ENCODE results near the gene RNF212.

The RNF212 gene

GRCh38 chr4:1031346-1031745 is 82.0 kb downstream of the RNF212 start:
- no peak for DNase-seq

GRCh38 chr4:1030559-1030958 is 82.8 kb downstream of the RNF212 start:
- DNase-seq: no peak

GRCh38 chr4:1030031-1030430 is 83.3 kb downstream of the RNF212 start:
- DNase-seq: no peak

GRCh38 chr4:1029529-1029928 is 83.8 kb downstream of the RNF212 start:
- DNase-seq: no peak

GRCh38 chr4:1028574-1029220 is 84.7 kb downstream of the RNF212 start:
- DNase-seq: no peak

- DNase-seq: no peak
Observed at GRCh38 chr4:1027915-1028238, 85.5 kb downstream of the RNF212 start.

- no peak for DNase-seq
Observed at GRCh38 chr4:1027219-1027914, 86.0 kb downstream of the RNF212 start.

- no peak for DNase-seq
Observed at GRCh38 chr4:1026115-1026514, 87.2 kb downstream of the RNF212 start.

GRCh38 chr4:1024882-1025545 is 88.3 kb downstream of the RNF212 start:
- DNase-seq: no peak

- DNase-seq: no peak
Observed at GRCh38 chr4:1023895-1024740, 89.2 kb downstream of the RNF212 start.

- no peak for DNase-seq
Observed at GRCh38 chr4:1023075-1023640, 90.2 kb downstream of the RNF212 start.

- DNase-seq: no peak
Observed at GRCh38 chr4:1022739-1023066, 90.7 kb downstream of the RNF212 start.

- no peak for DNase-seq
Observed at GRCh38 chr4:1022051-1022738, 91.2 kb downstream of the RNF212 start.

All from SW 1271 (cell line).